GM11168 (cell line): ENCODE measurements around the gene OTOF.

Source experiments
- in situ Hi-C: fragments of 300-500 bp; cut with MboI; formaldehyde crosslinking; loops from one replicate; pipeline ENCODE4 v1.12.0; 2022; ENCODE audit warnings: low sequenced_read_pairs; ENCODE audit not compliant: unreplicated experiment

The OTOF gene

GRCh38 chr2:26477911-26478253 is at the start of gene OTOF:
OTOF (minus strand) TSS chr2:26478124.
- in situ Hi-C loops = no loop called here

DNA sequence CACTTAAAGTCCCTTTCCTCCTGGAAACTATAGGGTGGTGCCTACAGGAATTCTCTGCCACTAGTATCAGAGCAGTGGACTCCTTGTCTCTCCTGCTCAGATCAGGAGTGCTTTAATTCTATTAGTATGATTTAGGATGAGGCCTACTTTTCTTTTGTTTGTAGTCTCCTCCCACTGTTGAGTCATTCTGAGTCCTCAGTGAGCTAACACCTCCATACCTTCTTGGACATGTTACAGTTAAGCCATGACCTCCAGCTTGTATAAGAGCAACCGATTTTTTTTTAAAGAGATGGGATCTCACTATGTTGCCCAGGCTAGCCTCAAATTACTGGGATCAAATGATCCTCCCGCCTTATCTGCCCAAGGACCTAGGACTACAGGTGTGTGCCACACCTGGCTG is 48.7 kb upstream of the OTOF start:
- in situ Hi-C loops = no loop called here

GRCh38 chr2:26526105-26526504 is 48.2 kb upstream of the OTOF start:
- in situ Hi-C loops = no loop called here

DNA sequence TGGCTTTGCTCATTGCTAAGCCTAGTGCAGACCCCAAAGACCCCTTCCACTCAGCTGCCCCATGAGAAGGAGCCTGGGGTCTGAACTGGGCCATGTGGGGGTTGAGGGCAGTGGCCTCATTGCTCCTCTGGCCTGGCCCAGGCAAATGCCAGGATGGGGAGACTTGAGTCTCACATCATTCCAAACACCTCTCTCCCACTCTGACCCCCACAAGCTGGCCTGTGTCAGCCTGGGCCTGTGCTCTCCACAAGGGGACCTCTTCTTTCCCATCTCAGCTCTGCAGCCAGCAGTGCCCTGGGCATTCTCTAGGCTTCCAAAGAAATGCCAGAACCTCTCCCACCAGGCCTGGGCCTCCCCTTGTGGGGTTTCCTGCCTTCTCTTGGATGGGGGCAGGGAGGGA is 45.8 kb upstream of the OTOF start:
- in situ Hi-C loops = no loop called here

DNA sequence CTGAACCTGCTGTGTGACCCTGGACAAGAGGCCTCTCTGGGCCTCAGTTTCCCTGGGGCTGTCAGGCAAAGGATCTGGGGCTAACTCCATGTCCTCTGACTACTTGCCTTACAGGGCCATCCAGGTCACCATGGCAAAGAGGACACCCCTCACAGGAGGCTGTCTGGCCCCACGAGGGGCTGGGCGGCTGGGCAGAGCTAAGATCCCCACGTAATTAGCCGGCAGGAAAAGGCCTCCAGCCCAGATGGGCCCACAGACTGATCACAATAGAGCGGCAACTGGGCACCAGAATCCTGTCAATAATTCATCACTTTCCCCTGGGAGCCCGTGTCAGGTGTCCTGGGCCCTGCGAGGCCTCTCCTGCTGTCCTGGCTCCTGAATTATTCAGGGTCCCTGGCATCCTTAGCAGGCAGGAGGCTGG is 44.8 kb upstream of the OTOF start:
- in situ Hi-C loops = no loop called here

- in situ Hi-C loops = no loop called here
Measured at GRCh38 chr2:26522325-26522724, 44.4 kb upstream of the OTOF start.

- in situ Hi-C loops = no loop called here
Measured at GRCh38 chr2:26521913-26522180, 43.9 kb upstream of the OTOF start.

- in situ Hi-C loops = no loop called here
Measured at GRCh38 chr2:26521054-26521912, 43.4 kb upstream of the OTOF start.

DNA sequence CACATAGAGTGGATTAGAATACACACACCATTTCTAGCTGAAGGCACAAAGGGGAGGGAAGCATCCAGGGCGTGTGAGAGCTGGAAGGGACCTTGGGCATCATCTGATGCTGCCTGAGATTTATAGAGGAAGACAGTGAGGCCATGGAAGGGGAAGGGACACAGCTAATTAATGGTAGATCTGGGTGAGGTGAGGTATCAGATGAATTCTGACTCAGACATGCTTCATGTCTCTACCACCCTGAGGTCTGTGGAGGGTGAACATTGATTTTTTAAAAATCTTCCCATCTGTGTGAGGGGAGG is 42.2 kb upstream of the OTOF start:
- in situ Hi-C loops = no loop called here

GRCh38 chr2:26519396-26520147 is 41.6 kb upstream of the OTOF start:
- in situ Hi-C loops = no loop called here

- in situ Hi-C loops = no loop called here
Measured at GRCh38 chr2:26516781-26517180, 38.9 kb upstream of the OTOF start.

DNA sequence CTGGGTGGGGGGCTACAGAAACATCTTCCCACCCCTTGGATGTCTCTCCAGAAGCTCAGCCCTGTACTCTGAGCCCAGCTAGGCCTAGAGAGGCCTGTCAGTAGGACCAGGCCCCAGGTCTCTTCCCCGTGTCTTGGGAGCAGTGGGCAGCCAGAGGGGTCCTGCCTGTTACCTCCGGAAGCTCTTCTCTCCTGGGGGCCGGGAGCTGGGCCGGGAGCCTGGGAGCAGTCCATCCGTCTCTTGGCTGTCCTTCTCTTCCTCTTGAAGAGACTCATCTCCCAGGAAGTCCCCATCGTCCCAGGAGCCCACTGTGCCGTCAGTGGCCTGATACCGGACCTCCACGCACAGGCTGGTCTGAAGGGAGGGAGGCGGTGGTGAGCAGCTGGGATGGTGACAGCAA is 38.3 kb upstream of the OTOF start:
- in situ Hi-C loops = no loop called here

DNA sequence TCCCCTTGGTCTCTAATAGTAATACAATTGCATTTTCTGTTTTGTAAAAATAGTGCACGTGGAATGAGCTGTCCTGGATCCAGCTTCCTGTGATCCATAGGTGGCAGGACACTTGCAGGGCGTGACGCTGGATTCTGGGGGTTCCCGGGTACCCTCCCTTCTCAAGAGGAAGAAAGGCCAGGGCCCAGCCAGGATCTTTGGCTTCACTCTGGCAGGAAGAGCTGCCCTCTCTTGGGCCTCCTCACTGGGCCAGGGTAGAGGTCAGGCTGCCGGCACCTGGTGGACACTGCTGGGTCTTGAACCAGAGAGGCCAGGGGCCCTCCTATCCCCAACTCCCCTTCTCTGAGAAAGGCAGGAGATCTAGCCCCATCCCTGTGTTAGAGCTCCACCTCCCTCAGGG is 37.8 kb upstream of the OTOF start:
- in situ Hi-C loops = no loop called here

DNA sequence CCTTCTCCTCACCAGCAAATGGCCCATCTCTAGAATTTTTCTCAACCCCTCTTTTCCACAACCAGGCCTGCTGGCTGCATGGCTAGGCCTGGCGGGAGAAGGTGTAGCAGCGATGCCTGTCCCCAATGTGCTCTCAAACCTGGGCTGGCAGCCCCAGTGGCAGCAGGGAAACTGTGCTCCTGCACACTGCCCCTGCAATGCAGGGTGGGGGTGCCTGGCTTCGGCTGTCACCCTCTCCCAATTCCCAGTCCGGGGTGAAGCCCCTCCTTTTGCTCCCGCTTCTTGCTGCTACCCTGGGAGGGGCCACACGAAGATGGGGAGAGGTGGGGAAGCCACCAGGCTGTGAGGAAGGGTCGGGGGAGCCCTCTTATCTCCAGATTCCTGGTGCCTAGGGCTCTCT is 36.1 kb upstream of the OTOF start:
- in situ Hi-C loops = no loop called here

DNA sequence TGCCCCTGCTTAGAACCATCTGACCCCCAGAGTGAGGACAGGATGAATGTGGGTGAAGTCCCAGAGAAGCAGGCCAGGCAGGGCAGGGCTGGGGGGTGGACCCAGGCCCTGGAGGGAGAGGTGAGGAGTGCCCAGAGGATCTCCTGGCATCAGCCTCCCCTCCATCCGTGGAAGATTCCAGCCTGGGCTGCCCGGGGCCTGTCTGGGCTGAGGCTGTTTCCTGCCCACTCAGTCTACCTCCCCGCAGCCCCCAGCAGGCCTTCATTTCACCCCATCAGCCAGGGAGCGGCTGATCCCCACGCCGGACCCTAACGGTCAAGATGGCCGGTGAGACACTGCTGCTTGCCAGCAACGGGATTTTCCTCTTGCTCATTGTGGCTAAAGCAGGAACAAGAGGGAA is 35.3 kb upstream of the OTOF start:
- in situ Hi-C loops = no loop called here

DNA sequence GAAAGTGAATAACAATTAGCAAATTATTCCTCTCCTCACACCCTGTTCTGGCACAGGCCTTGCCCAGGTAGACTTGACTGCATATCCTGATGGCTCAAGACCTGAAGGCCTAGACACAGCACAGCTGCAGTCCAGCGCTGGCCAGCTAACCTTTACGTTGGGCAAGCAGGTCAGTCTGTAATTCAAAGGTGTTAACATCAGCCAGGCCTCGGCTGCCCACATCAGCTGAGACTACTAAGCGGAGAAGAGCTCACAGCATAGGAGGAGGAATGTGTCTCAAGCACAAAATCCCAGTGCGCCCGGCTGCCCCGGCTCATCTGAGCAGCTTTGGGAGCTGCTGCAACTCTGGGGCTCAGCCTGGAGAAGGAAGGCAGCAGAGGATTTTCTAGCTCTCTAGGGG is 33.5 kb upstream of the OTOF start:
- in situ Hi-C loops = no loop called here

GRCh38 chr2:26510344-26510973 is 32.5 kb upstream of the OTOF start:
- in situ Hi-C loops = no loop called here

DNA sequence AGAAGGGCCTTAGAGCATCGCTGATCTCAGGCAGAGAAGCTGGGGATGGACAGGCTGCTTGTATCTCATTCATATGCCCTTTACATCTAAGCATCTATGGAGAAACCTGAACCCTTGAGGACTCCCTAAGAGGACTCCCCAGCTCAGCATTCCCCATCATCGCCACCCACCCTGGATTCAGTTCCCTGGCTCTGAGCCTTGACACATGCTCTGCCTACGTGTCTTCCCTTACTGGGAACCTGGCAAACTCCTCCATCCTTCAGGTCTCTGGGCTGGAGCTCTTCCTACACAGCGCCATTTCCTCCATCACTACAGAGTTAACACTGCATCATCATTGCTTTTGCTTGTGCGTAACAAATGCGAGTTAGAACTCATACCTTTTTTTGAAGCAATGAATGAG is 31.2 kb upstream of the OTOF start:
- in situ Hi-C loops = no loop called here

DNA sequence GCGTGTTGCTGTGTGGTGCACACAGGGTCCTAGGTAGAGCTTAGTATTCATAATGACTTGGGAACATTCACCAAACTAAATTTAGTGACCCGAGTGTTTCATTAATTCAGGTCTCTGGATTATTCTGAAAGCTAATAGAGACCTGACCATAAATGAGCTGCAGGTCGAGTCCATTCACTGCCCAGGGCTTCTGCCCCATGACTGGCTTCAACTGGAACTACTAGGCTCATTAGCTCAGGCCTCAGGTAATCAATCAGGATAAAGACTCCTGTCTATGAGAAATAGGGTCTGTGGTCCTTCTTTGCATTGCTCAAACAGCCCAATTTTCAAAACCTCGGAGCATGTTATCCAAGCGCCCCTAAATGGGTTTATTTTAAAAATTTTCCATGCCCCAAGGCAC is 30.0 kb upstream of the OTOF start:
- in situ Hi-C loops = no loop called here

GRCh38 chr2:26507088-26507487 is 29.2 kb upstream of the OTOF start:
- in situ Hi-C loops = no loop called here

GRCh38 chr2:26506279-26506678 is 28.4 kb upstream of the OTOF start:
- in situ Hi-C loops = no loop called here

- in situ Hi-C loops = loop anchor here (5.0 kb wide), 1 partner anchor 78 kb away; no protein-coding TSS in a partner anchor
Measured at GRCh38 chr2:26504002-26504401, 26.1 kb upstream of the OTOF start.
